ENCODE results near the gene TOMM34. TPM values are rescaled to one million over a fixed set of nuclear protein-coding genes. Genes with fewer than 3 reads are reported as not detected.
A peak's percentile ranks its signal among the peaks of the same experiment; 100 is the strongest.

Gene TOMM34
- total RNA-seq, 4 donors from 2014 or later = 18.4 to 26.0 (median 23.0) TPM

DNA sequence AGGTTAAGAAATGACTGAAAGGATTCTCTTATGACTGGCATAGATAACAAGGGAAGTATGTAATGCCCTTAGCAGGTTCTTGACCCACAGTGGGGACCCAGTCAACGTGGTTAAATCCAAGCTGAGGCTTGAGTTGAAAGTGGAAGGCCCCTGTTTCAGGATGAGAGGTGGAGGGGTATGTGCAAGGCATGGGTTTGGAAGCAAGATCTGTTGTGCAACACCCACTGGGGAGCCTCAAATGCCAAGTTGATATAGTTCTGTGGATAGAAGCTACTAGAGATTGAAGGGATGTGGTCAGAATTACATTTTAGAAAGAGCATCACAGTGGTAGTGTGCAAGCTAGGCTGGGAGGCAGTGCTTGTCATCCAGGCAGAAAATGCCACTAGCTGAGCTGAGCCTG, 45.3 kb downstream of the TOMM34 start:
- Histone ChIP-seq H3K4me3 (replicated peaks in 1 of 3) (no peak overlapping the region), H3K9me3 (no peaks in the 10 kb centered on the region), H3K4me1 (peaks cover 10 to 11% of the 10 kb centered on the region in 2 donors), H3K27ac (no peak overlapping the region), H3K27me3 (no peaks in the 10 kb centered on the region), H3K36me3 (peaks cover 0 to 3% of the 10 kb centered on the region in 2 donors)
- DNase-seq = no peak
- 75 to 86% methylated on average over 1 of the region's 1 CpG for WGBS, 2 donors
- TF ChIP-seq CTCF (IDR thresholded peaks at IDR 0.05) (no peak), POLR2A (IDR thresholded peaks at IDR 0.05) (no peak)
- intact Hi-C loops (cut with DNase I) = no loop called here

- no peak for DNase-seq
- Histone ChIP-seq H3K9me3 (no peaks in the 10 kb centered on the region), H3K4me1 (peaks cover 10 to 16% of the 10 kb centered on the region in 2 donors), H3K36me3 (peaks cover 0 to 1% of the 10 kb centered on the region in 2 donors), H3K27ac (no peak overlapping the region), H3K27me3 (no peaks in the 10 kb centered on the region), H3K4me3 (replicated peaks in 1 of 3) (no peak overlapping the region)
- intact Hi-C loops (cut with DNase I) = no loop called here
- 89 to 93% methylated on average over 2 of the region's 2 CpGs for WGBS, 2 donors
- no peak for TF ChIP-seq POLR2A (IDR thresholded peaks at IDR 0.05)
- TF ChIP-seq CTCF (IDR thresholded peaks at IDR 0.05) = no peak
These were observed 48.0 kb downstream of the TOMM34 start for GRCh38 chr20:44912189-44912588.

- TF ChIP-seq POLR2A (IDR thresholded peaks at IDR 0.05) = no peak
- TF ChIP-seq CTCF (IDR thresholded peaks at IDR 0.05) = peak in 5 of 6 experiments; percentile 14 to 58 (median 52)
- WGBS, 2 donors = 45 to 49% methylated on average over 21 of the region's 21 CpGs
These were observed 48.8 kb downstream of the TOMM34 start for GRCh38 chr20:44911264-44911921.

GRCh38 chr20:44910690-44911262, 49.4 kb downstream of the TOMM34 start:
- Histone ChIP-seq H3K27ac (no peak overlapping the region), H3K4me3 (replicated peaks in 1 of 3) (peak overlapping the region in 2 of 3 donors; percentile 11 to 47), H3K9me3 (no peaks in the 10 kb centered on the region), H3K36me3 (peaks cover 11 to 13% of the 10 kb centered on the region in 2 donors), H3K4me1 (peaks cover 10 to 16% of the 10 kb centered on the region in 2 donors), H3K27me3 (no peaks in the 10 kb centered on the region)
- no peak for DNase-seq
- intact Hi-C loops (cut with DNase I) = no loop called here
- no peak for TF ChIP-seq CTCF (IDR thresholded peaks at IDR 0.05)
- TF ChIP-seq POLR2A (IDR thresholded peaks at IDR 0.05) = no peak
- WGBS, 2 donors = 53 to 58% methylated on average over 17 of the region's 17 CpGs

More at GRCh38 chr20:44911264-44911921, 48.8 kb downstream of the TOMM34 start:
- DNase-seq = peak; percentile 86 to 89
- H3K4me3 ChIP-seq (replicated peaks in 1 of 3) = no peak overlapping the region
- peaks cover 5 to 9% of the 10 kb centered on the region in 2 donors for H3K36me3 ChIP-seq
- no peak overlapping the region for H3K27ac ChIP-seq
- H3K9me3 ChIP-seq = no peaks in the 10 kb centered on the region
- intact Hi-C loops (cut with DNase I) = no loop called here
- H3K27me3 ChIP-seq = no peaks in the 10 kb centered on the region
- H3K4me1 ChIP-seq = peaks cover 10 to 16% of the 10 kb centered on the region in 2 donors
